Suprapubic skin (tissue), 4 donors: ENCODE measurements around the gene PRRX1. TPM values are rescaled to one million over a fixed set of nuclear protein-coding genes. Genes with fewer than 3 reads are reported as not detected.

Source experiments
- DNase-seq, 2 donors: peaks; one replicate each; pipeline ENCODE4 v3.0.0-alpha.2; 2019; ENCODE audit warnings: low spot score in 2 of 2
- H3K27ac ChIP-seq: fragments of 200-600 bp; sonication (generic); one replicate; pipeline ENCODE4 v1.5.1; 2019
- H3K27me3 ChIP-seq: fragments of 200-600 bp; sonication (generic); one replicate; pipeline ENCODE4 v1.5.1; 2019
- H3K36me3 ChIP-seq: fragments of 200-600 bp; sonication (generic); one replicate; pipeline ENCODE4 v1.5.1; 2019
- H3K4me1 ChIP-seq: fragments of 200-600 bp; sonication (generic); one replicate; pipeline ENCODE4 v1.5.1; 2019
- H3K4me3 ChIP-seq: fragments of 200-600 bp; sonication (generic); one replicate; pipeline ENCODE4 v1.5.1; 2019; ENCODE audit warnings: mild to moderate bottlenecking
- H3K9me3 ChIP-seq: fragments of 200-600 bp; sonication (generic); one replicate; pipeline ENCODE4 v1.5.1; 2019
- EP300 ChIP-seq: sonication (generic); formaldehyde crosslinking; IDR thresholded peaks from one replicate; pipeline ENCODE4 v1.6.1; 2017; ENCODE audit warnings: antibody characterized with exemption
- POLR2A ChIP-seq, 2 donors: fragments of 450-650 bp; IDR thresholded peaks; one replicate each; pipeline ENCODE4 v1.6.1; 2017; ENCODE audit warnings: antibody characterized with exemption in 2 of 2, mild to moderate bottlenecking in 2 of 2, moderate library complexity in 2 of 2
- POLR2AphosphoS5 ChIP-seq, 3 donors: sonication (generic); formaldehyde crosslinking; IDR thresholded peaks; one replicate each; pipeline ENCODE4 v1.6.1; 2017; ENCODE audit warnings: antibody characterized with exemption in 3 of 3
- WGBS: methylation state at CpG from one replicate; pipeline ENCODE4 v1.1.5; 2018; 5-methylcytosine and 5-hydroxymethylcytosine counted together
- total RNA-seq, 4 donors: library from RNA; depleted of rRNA; stranded (reverse); fragments of >200 nt; gene quantifications; one replicate each; pipeline ENCODE4 v1.1.0, GENCODE V29; 2016
- TF ChIP-seq, protein P1 (sequence below), 2 donors: fragments of 200-600 bp in 1 of 2; fragments of 450-650 bp in 1 of 2; sonication (generic) in 1 of 2; IDR thresholded peaks; one replicate each; pipeline ENCODE4 v1.5.1; 2016 to 2019; ENCODE audit warnings: antibody characterized with exemption in 2 of 2, mild to moderate bottlenecking in 1 of 2, moderate library complexity in 1 of 2

PRRX1 gene
- total RNA-seq, 4 donors from 2014 or later, result 14.7 to 32.5 (median 23.5) TPM

DNA sequence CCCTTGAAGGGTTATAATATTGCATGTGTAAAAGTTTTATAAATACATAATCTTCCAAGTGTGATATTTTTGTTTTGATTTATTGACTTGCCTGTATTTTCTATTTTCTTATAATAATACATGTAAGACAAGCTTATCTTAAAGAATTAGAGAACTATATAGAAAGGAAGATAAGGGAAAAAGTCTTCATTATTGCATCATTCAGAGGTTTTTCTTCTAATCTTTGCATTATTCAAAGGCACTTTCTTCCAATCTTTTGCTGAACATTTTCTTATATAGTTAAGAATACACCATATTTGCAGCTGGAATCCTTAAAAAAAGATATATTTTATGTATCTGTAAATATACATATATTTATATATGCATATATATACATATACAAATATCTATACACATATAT lies 33.4 kb downstream of the PRRX1 start:
- Histone ChIP-seq H3K4me1 (peaks cover 57% of the 10 kb centered on the region), H3K27ac (no peak overlapping the region), H3K9me3 (no peaks in the 10 kb centered on the region), H3K36me3 (no peaks in the 10 kb centered on the region), H3K4me3 (no peak overlapping the region), H3K27me3 (no peaks in the 10 kb centered on the region)
- no peak for DNase-seq
- TF ChIP-seq EP300 (no peak), POLR2AphosphoS5 (IDR thresholded peaks at IDR 0.05) (no peak), POLR2A (IDR thresholded peaks at IDR 0.05) (no peak)
- TF ChIP-seq, protein P1, sequence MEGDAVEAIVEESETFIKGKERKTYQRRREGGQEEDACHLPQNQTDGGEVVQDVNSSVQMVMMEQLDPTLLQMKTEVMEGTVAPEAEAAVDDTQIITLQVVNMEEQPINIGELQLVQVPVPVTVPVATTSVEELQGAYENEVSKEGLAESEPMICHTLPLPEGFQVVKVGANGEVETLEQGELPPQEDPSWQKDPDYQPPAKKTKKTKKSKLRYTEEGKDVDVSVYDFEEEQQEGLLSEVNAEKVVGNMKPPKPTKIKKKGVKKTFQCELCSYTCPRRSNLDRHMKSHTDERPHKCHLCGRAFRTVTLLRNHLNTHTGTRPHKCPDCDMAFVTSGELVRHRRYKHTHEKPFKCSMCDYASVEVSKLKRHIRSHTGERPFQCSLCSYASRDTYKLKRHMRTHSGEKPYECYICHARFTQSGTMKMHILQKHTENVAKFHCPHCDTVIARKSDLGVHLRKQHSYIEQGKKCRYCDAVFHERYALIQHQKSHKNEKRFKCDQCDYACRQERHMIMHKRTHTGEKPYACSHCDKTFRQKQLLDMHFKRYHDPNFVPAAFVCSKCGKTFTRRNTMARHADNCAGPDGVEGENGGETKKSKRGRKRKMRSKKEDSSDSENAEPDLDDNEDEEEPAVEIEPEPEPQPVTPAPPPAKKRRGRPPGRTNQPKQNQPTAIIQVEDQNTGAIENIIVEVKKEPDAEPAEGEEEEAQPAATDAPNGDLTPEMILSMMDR (IDR thresholded peaks at IDR 0.05), result no peak

DNA sequence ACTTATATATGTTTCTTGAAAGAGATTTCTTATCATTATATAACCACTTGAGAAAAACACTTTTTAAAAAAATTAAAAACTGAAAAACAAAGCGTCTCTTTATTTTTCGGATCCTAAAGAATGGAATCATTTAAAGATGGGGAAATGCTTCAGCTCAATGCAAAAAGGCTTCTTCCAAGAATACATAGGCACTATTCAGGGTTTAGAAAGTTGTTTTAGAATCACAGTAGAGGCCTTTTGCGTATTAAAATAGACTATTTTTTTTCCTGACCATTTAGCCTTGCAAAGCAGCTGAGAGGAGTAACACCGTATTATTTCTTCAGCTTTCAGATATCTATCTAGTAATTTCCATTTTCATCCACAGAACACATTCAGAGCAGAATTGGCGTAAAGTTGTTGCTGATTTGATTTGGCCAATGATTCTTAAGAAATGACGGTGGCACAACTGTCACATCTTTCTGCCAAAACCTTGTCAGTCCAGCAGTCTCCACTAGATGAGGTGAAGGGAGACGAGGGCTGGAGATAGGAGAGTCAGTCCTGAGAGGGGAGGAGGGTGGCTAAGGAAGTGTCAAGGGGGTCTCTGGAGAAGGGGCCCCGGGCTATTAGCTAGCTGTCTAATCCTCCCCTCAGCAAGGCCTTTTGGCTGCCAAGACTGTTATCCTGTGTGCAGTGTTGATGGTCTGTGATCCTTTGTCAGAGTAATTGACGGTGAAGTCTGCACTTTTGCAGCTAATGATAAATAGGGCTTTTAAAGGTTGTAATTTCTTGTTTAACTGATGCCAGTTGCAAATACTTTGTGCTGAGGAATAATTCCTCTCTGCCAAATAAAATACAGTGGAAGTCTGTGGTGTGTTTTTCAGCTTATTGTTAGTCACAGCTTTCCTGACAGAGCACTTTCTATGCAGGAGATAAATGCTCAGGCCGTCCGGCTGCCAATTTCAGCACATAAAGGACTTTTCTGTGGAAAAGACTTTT lies 34.7 kb downstream of the PRRX1 start:
- WGBS, result 37% methylated on average over 11 of the region's 11 CpGs
- TF ChIP-seq EP300 (no peak), POLR2A (IDR thresholded peaks at IDR 0.05) (no peak), POLR2AphosphoS5 (IDR thresholded peaks at IDR 0.05) (no peak)
- TF ChIP-seq, protein P1 (IDR thresholded peaks at IDR 0.05), result no peak
- H3K36me3 ChIP-seq, result no peaks in the 10 kb centered on the region
- no peaks in the 10 kb centered on the region for H3K9me3 ChIP-seq
- H3K27me3 ChIP-seq, result no peaks in the 10 kb centered on the region
- H3K4me1 ChIP-seq, result peaks cover 49% of the 10 kb centered on the region
- no peak for DNase-seq
- no peak overlapping the region for H3K4me3 ChIP-seq
- peak overlapping the region; percentile 15 for H3K27ac ChIP-seq

DNA sequence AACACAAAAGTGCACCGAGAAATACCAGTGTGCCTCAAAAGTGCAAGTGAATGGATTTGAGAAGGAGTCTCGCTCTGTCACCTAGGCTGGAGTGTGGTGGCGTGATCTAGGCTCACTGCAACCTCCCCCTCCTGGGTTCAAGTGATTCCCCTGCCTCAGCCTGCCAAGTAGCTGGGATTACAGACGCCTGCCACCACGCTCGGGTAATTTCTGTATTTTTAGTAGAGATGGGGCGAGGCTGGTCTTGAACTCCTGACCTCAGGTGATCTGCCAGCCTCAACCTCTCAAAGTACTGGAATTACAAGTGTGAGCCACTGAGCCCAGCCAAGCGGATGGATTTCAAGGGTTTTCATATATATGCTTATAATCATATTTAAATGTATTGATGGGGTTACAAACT lies 35.8 kb downstream of the PRRX1 start:
- no peaks in the 10 kb centered on the region for H3K9me3 ChIP-seq
- 78% methylated on average over 8 of the region's 8 CpGs for WGBS
- H3K27ac ChIP-seq, result peak overlapping the region; percentile 53
- no peaks in the 10 kb centered on the region for H3K36me3 ChIP-seq
- no peak for DNase-seq
- H3K4me3 ChIP-seq, result no peak overlapping the region
- TF ChIP-seq POLR2AphosphoS5 (IDR thresholded peaks at IDR 0.05) (no peak), POLR2A (IDR thresholded peaks at IDR 0.05) (no peak), EP300 (no peak)
- TF ChIP-seq, protein P1 (IDR thresholded peaks at IDR 0.05), result no peak
- H3K4me1 ChIP-seq, result peaks cover 40% of the 10 kb centered on the region
- no peaks in the 10 kb centered on the region for H3K27me3 ChIP-seq

DNA sequence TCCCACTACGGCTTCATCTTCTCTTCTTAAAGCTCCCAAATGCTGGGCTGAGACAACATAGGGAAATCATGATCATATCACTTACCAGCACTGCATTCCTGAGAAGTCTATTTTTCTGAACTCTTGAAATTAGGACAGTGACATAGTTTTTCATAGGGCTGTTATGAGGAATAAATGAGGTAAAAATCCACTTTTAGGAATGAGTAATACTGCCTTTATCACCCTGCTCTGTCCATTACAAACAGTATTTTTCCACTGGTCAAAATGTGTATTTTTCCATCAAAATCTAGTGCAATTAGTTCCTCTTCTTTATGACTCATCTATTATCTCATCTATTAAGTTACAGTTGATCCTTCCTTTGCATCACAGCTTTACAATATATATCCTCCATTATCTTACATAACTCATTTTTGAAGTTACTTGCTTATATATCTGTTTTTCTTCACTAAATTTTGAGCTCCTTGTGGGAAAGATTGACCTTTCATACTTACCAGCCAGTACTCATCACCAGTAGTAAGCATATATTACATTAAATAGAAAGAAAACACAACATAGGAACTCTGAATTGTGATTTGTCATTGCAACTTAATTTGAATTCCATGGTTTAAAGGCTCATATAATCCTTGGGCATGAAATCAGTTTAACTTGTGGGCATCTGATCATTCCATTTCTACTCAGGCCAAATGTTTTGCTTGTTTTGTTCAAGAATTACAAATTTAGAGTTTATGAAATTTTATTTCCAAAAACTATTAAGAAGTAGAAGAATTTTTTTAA lies 37.1 kb downstream of the PRRX1 start:
- WGBS, result 50% methylated on average over 1 of the region's 1 CpG
- H3K36me3 ChIP-seq, result no peaks in the 10 kb centered on the region

More for the DNA sequence above, 37.1 kb downstream of the PRRX1 start:
- no peak for DNase-seq
- TF ChIP-seq EP300 (no peak), POLR2A (IDR thresholded peaks at IDR 0.05) (no peak), POLR2AphosphoS5 (IDR thresholded peaks at IDR 0.05) (no peak)
- TF ChIP-seq, protein P1 (IDR thresholded peaks at IDR 0.05), result no peak
- no peak overlapping the region for H3K4me3 ChIP-seq
- H3K9me3 ChIP-seq, result no peaks in the 10 kb centered on the region
- H3K4me1 ChIP-seq, result peaks cover 40% of the 10 kb centered on the region
- peak overlapping the region; percentile 59 for H3K27ac ChIP-seq
- H3K27me3 ChIP-seq, result no peaks in the 10 kb centered on the region
